Panc1 (cell line): ENCODE measurements around the gene WIPF1. TPM values are rescaled to one million over a fixed set of nuclear protein-coding genes. Genes with fewer than 3 reads are reported as not detected.

ENCODE experiments used
- ATAC-seq: fragments of 200-7000 bp; cut with Tn5 transposase; 2 replicates; pipeline ENCODE4 v1.9.1; 2020; ENCODE audit warnings: mild to moderate bottlenecking, moderate library complexity
- BruUV-seq: library from RNA; stranded (reverse); fragments of 400-500 nt; replicated peaks from 2 replicates; lab custom pipeline; 2021; lab: Mats Ljungman, UMichigan
- CTCF ChIA-PET: fragments of 300-600 bp; sonication (Branson Sonifier 250); formaldehyde crosslinking; loops from one replicate; lab custom pipeline; 2022; ENCODE audit warnings: antibody characterized with exemption; lab: Charles Lee
- POLR2A ChIA-PET: fragments of 300-600 bp; sonication (Branson Sonifier 250); formaldehyde crosslinking; loops from one replicate; lab custom pipeline; 2022; ENCODE audit warnings: antibody characterized with exemption; lab: Charles Lee
- DNase-seq: peaks from one replicate; pipeline ENCODE4 v3.0.0-alpha.2; 2010; ENCODE audit warnings: low read depth, low spot score
- H3K27ac ChIP-seq: 2 replicates; pipeline ENCODE4 v1.5.1; 2011; ENCODE audit warnings: mild to moderate bottlenecking, low read length, inconsistent platforms
- H3K27me3 ChIP-seq: fragments of 200-500 bp; sonication (Bioruptor generic); 2 replicates; pipeline ENCODE4 v1.6.0; 2014; ENCODE audit warnings: low read length, inconsistent platforms; ENCODE audit not compliant: control insufficient read depth, insufficient read depth
- H3K36me3 ChIP-seq: fragments of 200-500 bp; sonication (Bioruptor generic); 2 replicates; pipeline ENCODE4 v1.5.1; 2014; ENCODE audit warnings: inconsistent platforms, mild to moderate bottlenecking, low read length, moderate library complexity; ENCODE audit not compliant: control insufficient read depth, insufficient read depth
- H3K4me1 ChIP-seq: 2 replicates; pipeline ENCODE4 v1.5.1; 2011; ENCODE audit warnings: inconsistent platforms, mild to moderate bottlenecking, low read length, moderate library complexity; ENCODE audit not compliant: control insufficient read depth, insufficient read depth
- H3K4me3 ChIP-seq, 2 experiments: 2 replicates each; pipeline ENCODE4 v1.5.1; 2011 to 2012; ENCODE audit warnings: low read depth in 2 of 2, low read length in 2 of 2, mild to moderate bottlenecking in 2 of 2, inconsistent platforms in 1 of 2, moderate library complexity in 1 of 2
- H3K9me3 ChIP-seq: fragments of 200-500 bp; sonication (Bioruptor generic); 2 replicates; pipeline ENCODE4 v1.5.1; 2014; ENCODE audit warnings: low read depth, mild to moderate bottlenecking, inconsistent platforms, low read length, moderate library complexity; ENCODE audit not compliant: control insufficient read depth, insufficient read depth
- POLR2AphosphoS5 ChIP-seq: IDR thresholded peaks from 2 replicates; pipeline ENCODE4 v1.6.1; 2012; ENCODE audit warnings: mild to moderate bottlenecking, low read depth, low read length, moderate library complexity
- SIN3A ChIP-seq: IDR thresholded peaks from 2 replicates; pipeline ENCODE4 v1.6.1; 2012; ENCODE audit warnings: low read depth, mild to moderate bottlenecking, low read length, moderate library complexity, borderline replicate concordance; ENCODE audit not compliant: insufficient read depth
- TCF7L2 ChIP-seq: IDR thresholded peaks from 2 replicates; pipeline ENCODE4 v1.6.1; 2011; ENCODE audit warnings: mild to moderate bottlenecking, low read depth, low read length, inconsistent platforms
- in situ Hi-C: cut with HindIII; loops from 2 replicates; pipeline ENCODE4 v1.10.0; 2016; ENCODE audit warnings: low sequenced_read_pairs, low pct_unique_long_range_greater_than_20kb
- intact Hi-C: fragments of 100-400 bp; cut with micrococcal nuclease; formaldehyde crosslinking; loops from one replicate; pipeline ENCODE4 v1.10.0; 2022; ENCODE audit not compliant: unreplicated experiment
- total RNA-seq: library from RNA; stranded (reverse); gene quantifications from one replicate; pipeline ENCODE4 v1.2.1, GENCODE V29; 2021; ENCODE audit not compliant: unreplicated experiment
- TF ChIP-seq, protein P1 (sequence below): fragments of 450-650 bp; IDR thresholded peaks from 2 replicates; pipeline ENCODE4 v1.5.1; 2017; ENCODE audit warnings: mild to moderate bottlenecking
- TF ChIP-seq, protein P2 (sequence below), 2 experiments: IDR thresholded peaks; 2 replicates each; pipeline ENCODE4 v1.6.1; 2011 to 2012; ENCODE audit warnings: low read depth in 2 of 2, control low read depth in 1 of 2, low read length in 1 of 2, mild to moderate bottlenecking in 1 of 2, moderate library complexity in 1 of 2; ENCODE audit not compliant: insufficient read depth in 1 of 2

The WIPF1 gene
- total RNA-seq, 1 experiment from 2014 or later, result 8.3 TPM

DNA sequence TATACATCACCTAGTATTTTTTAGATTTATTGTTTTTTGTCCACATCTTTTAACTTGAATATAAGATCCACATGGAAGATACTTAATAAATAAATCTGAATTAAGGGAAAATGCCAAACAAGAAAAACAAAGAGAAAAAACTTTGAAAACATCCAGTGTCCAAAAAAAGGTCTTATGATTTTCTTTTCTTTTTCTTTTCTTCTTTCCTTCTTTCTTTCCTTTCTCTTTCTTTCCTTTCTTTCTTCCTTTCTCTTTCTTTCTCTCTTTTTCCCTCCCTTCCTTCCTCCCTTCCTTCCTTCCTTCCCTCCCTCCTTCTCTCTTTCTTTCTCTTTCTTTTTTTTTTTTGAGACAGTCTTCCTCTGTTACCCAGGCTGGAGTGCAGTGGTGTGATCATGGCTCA is 29.6 kb upstream of the WIPF1 start:
- intact Hi-C loops, result no loop called here
- ChIA-PET POLR2A (no interaction called here), CTCF (no interaction called here)
- TF ChIP-seq SIN3A (no peak), POLR2AphosphoS5 (no peak), TCF7L2 (no peak)
- TF ChIP-seq, protein P1, sequence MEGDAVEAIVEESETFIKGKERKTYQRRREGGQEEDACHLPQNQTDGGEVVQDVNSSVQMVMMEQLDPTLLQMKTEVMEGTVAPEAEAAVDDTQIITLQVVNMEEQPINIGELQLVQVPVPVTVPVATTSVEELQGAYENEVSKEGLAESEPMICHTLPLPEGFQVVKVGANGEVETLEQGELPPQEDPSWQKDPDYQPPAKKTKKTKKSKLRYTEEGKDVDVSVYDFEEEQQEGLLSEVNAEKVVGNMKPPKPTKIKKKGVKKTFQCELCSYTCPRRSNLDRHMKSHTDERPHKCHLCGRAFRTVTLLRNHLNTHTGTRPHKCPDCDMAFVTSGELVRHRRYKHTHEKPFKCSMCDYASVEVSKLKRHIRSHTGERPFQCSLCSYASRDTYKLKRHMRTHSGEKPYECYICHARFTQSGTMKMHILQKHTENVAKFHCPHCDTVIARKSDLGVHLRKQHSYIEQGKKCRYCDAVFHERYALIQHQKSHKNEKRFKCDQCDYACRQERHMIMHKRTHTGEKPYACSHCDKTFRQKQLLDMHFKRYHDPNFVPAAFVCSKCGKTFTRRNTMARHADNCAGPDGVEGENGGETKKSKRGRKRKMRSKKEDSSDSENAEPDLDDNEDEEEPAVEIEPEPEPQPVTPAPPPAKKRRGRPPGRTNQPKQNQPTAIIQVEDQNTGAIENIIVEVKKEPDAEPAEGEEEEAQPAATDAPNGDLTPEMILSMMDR, result no peak
- TF ChIP-seq, protein P2, sequence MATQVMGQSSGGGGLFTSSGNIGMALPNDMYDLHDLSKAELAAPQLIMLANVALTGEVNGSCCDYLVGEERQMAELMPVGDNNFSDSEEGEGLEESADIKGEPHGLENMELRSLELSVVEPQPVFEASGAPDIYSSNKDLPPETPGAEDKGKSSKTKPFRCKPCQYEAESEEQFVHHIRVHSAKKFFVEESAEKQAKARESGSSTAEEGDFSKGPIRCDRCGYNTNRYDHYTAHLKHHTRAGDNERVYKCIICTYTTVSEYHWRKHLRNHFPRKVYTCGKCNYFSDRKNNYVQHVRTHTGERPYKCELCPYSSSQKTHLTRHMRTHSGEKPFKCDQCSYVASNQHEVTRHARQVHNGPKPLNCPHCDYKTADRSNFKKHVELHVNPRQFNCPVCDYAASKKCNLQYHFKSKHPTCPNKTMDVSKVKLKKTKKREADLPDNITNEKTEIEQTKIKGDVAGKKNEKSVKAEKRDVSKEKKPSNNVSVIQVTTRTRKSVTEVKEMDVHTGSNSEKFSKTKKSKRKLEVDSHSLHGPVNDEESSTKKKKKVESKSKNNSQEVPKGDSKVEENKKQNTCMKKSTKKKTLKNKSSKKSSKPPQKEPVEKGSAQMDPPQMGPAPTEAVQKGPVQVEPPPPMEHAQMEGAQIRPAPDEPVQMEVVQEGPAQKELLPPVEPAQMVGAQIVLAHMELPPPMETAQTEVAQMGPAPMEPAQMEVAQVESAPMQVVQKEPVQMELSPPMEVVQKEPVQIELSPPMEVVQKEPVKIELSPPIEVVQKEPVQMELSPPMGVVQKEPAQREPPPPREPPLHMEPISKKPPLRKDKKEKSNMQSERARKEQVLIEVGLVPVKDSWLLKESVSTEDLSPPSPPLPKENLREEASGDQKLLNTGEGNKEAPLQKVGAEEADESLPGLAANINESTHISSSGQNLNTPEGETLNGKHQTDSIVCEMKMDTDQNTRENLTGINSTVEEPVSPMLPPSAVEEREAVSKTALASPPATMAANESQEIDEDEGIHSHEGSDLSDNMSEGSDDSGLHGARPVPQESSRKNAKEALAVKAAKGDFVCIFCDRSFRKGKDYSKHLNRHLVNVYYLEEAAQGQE (IDR thresholded peaks at IDR 0.05; ENCODE audit: insufficient read depth in 1 of 2, low read depth in 2 of 2, low read length in 1 of 2), result no peak
- no peak overlapping the region for H3K4me3 ChIP-seq
- H3K27me3 ChIP-seq, result no peaks in the 10 kb centered on the region
- BruUV-seq, result no TSS peak
- in situ Hi-C loops, result no loop called here
- DNase-seq (no peak), ATAC-seq (no peak)
- no peaks in the 10 kb centered on the region for H3K9me3 ChIP-seq
- H3K4me1 ChIP-seq, result no peaks in the 10 kb centered on the region
- no peaks in the 10 kb centered on the region for H3K36me3 ChIP-seq
- no peak overlapping the region for H3K27ac ChIP-seq

DNA sequence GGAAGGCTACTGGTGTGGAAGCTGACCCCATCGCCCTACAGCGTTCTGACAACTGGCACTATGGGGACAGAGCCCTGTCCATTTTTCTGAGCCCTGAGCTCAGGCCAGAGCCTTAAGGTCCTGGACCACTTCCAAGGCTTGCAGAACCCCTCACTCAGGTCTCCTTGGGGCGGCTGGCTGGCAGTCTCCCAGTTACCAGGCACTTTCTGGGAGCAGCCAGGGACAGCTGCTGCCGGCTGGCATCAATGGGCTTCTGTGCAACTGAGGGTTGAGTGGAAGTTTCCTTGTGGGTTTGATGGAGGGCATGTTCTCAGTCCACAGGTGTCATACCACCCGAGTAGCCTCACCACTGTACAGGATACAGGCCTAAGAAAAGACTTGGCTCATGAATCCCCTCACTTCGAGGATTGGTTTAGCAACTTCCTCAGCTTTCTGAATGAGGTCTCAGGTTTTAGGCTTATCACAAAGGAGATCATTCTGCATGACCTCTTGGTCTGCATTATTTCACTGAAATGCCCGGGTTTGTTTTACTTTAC is 27.4 kb upstream of the WIPF1 start:
- in situ Hi-C loops, result no loop called here
- no TSS peak for BruUV-seq
- TF ChIP-seq TCF7L2 (no peak), POLR2AphosphoS5 (no peak), SIN3A (no peak)
- TF ChIP-seq, protein P2 (IDR thresholded peaks at IDR 0.05; ENCODE audit: insufficient read depth in 1 of 2, low read depth in 2 of 2, low read length in 1 of 2), result no peak
- TF ChIP-seq, protein P1, result no peak

More for the DNA sequence above, 27.4 kb upstream of the WIPF1 start:
- DNase-seq, result no peak
- H3K9me3 ChIP-seq, result no peaks in the 10 kb centered on the region
- H3K4me3 ChIP-seq, result no peak overlapping the region
- no peaks in the 10 kb centered on the region for H3K36me3 ChIP-seq
- ChIA-PET CTCF (no interaction called here), POLR2A (no interaction called here)
- intact Hi-C loops, result no loop called here
- H3K27me3 ChIP-seq, result no peaks in the 10 kb centered on the region
- no peak for ATAC-seq
- H3K4me1 ChIP-seq, result no peaks in the 10 kb centered on the region
- no peak overlapping the region for H3K27ac ChIP-seq
